HG03066 (cell line): ENCODE data around the gene TTR.

Experiments
- ATAC-seq: cut with Tn5 transposase; IDR thresholded peaks from one replicate; pipeline ENCODE4 v1.9.1; 2021; ENCODE audit warnings: low read depth; ENCODE audit not compliant: unreplicated experiment

Gene TTR

GRCh38 chr18:31591628-31592027, at the start of gene TTR:
Gene TTR (plus strand): TSS chr18:31591877. CDS start chr18:31591903, 26 bp downstream.
- no peak for ATAC-seq

- no peak for ATAC-seq
Measured at GRCh38 chr18:31546476-31546875, 45.2 kb upstream of the TTR start.

GRCh38 chr18:31548853-31549252, 42.8 kb upstream of the TTR start:
- no peak for ATAC-seq

DNA sequence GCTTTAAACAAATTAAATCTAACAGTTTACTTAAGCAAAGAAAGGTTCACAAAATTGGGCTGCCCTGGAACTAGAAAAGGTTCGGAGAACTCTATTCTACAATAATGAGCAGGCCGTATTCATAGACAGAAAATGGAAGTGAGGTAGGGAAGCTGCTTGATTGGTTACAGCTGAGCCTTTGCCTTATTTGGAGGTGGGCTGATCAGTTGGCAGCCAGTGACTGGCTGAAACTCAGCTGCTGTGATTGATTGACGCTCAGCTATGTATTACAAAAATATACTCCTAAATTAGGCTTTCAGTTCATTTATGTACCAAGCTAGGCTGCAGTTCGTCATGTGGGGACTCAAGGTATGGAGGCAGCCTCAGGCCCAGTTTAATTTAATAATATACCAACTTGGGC, 42.3 kb upstream of the TTR start:
- no peak for ATAC-seq

DNA sequence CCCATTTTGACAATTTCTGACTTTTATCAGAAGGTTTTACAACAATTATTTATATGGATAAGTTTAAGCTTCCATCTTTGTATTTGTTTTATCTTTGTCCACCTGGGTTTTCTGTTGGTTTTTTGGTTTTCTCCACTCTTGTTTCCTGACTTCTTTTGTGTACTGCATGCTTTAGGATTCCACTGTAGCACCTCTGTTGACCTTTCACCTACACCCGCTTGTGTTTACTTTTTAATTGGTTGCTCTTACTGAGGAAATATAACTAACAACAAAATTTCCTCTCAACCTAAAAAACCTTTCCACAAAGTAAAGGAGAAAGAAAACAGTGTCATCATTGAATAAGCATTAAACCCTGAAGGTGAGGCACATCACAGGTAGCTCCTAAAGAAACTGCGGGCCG, 39.8 kb upstream of the TTR start:
- ATAC-seq: no peak

DNA sequence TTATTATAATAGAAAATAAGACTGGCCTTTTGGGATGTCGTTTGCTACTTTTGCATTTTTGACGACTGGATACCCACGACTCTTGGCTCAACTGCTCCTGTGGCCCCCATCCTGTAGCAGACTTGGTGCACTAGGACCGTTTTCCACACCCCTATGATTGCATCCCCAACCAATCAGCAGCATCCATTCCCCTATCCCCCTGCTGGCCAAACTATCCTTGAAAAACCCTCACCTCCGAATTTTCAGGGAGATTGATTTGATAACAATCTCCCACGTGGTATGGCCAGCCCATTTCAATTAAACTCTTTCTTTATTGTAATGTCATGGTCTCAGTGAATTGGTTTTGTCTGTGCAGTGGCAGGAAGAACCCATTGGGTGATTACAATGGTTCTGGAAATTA, 37.9 kb upstream of the TTR start:
- ATAC-seq: no peak

- ATAC-seq: no peak
Measured at GRCh38 chr18:31554776-31555175, 36.9 kb upstream of the TTR start.

DNA sequence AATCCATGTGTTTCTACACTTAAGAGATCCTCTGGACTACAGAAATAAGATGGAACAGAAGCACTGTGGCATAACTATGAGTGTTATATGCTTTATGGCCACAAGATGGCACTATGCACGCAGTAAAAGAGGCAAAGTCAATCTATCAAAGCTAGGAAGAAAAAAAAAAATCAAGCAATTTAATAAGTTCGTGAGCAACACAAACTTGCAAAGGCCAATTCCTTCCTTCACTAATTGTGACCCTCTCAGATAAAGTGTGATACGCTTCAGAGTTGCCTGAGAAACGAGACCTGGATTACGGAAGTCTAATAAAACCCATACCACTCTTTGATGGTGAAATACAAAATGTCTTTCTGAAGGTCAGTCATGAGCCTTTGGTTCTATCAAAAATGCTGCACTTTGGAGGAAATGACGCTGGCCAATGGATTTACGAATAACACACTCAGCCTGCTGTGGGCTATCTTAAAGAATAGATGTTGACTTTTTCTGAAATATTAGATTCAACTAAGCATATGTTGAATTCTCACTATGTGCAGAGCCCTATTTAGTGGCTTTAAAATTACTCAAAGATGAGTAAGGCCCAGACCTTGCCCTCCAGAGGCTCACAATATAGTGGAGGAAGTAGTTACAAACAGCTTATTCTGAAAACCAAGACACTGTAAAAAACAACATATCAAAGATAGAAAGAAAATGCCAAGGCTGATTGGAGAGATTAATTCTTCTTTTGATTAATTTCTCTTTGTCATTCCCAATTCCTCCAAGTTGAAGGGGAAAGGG, 35.5 kb upstream of the TTR start:
- ATAC-seq: no peak

- no peak for ATAC-seq
Measured at GRCh38 chr18:31557446-31557845, 34.2 kb upstream of the TTR start.

DNA sequence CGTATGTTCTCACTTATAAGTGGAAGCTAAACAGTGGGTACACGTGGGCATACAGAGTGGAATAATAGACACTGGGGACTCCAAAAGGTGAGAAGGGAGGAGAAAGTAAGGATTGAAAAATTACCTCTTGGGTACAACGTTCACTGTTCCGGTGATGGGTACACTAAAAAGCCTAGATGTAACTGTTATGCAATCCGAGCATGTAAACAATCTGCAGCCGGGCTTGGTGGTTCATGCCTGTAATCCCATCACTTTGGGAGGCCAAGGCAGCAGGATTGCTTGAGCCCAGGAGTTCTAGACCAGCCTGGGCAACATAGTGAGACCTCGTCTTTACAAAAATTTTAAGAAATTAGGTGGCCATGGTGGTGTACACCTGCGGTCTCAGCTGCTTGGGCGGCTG, 33.1 kb upstream of the TTR start:
- ATAC-seq: no peak

GRCh38 chr18:31562726-31563125, 29.0 kb upstream of the TTR start:
- no peak for ATAC-seq

DNA sequence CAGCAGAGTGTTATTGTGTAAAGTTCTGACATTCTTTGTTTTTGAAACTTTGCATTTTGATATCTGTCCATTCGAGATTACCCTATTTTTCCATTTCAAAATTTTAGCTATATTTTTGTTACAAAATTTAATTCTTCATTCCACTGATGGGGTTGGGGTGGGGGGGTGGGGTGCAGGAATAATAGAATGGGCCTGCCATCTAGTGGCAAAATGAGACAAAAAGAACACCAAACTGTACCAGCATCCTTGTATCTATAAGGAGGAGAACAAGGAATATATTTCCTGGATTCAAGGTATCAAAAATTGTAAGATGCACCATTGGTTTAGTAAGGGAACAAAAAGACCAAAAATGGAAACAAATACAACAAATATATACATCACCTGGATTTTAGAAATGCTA, 27.9 kb upstream of the TTR start:
- ATAC-seq: no peak

DNA sequence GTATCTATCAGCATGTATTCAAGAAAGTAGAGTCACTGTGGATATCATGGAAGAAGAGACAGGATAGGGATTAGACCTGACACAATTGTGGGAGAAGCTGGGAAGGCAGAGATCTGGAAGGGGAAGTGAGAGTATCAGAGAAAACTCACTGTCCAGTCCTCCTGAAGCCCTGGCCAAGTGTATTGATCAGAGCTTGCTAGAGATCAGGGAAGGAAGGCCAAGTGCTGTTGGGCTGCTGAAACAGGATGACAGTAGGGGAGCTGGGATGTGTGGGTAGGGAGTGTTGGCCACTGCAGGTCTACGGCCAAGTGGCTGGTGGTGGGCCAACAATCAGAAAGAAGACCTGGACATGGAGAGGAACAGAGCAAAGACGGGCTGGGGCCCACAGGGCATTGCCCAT, 26.3 kb upstream of the TTR start:
- no peak for ATAC-seq

- no peak for ATAC-seq
Measured at GRCh38 chr18:31565782-31566512, 25.7 kb upstream of the TTR start.

GRCh38 chr18:31566576-31567306, 24.9 kb upstream of the TTR start:
- no peak for ATAC-seq

GRCh38 chr18:31572368-31572767, 19.3 kb upstream of the TTR start:
- ATAC-seq: no peak

GRCh38 chr18:31573051-31573450, 18.6 kb upstream of the TTR start:
- ATAC-seq: no peak

DNA sequence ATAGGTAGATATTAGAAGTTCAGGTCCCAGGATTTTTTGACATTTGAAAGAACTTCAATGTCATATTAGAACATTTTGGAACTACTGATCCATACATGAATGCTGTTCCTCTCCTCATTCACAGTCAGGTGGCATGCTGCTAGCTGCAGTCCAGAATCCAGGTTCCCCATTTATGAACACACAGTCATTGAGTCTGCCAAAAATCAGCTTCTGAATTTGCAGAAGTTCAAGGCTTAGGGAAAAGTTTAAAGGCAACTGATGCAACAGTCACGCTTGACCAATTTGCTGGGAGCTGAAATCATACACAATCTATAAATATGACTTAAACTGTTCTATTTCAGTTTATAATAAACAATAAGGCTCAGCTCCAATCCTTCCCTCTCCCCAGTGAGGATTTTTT, 17.3 kb upstream of the TTR start:
- ATAC-seq: no peak

- ATAC-seq: no peak
Measured at GRCh38 chr18:31575515-31576257, 16.0 kb upstream of the TTR start.

- ATAC-seq: peak; percentile 68
Measured at GRCh38 chr18:31576670-31577069, 15.0 kb upstream of the TTR start.

GRCh38 chr18:31577195-31577594, 14.5 kb upstream of the TTR start:
- peak; percentile 44 for ATAC-seq
